Measurements from ENCODE around the gene CGB3. TPM values are rescaled to one million over a fixed set of nuclear protein-coding genes. Genes with fewer than 3 reads are reported as not detected.
A peak's percentile ranks its signal among the peaks of the same experiment; 100 is the strongest.

CGB3 gene
- total RNA-seq, 1 donor from 2014 or later: not detected

- Histone ChIP-seq H3K4me3 (no peak overlapping the region), H3K27ac (no peak overlapping the region), H3K27me3 (no peaks in the 10 kb centered on the region), H3K36me3 (peaks cover 22% of the 10 kb centered on the region), H3K9me3 (no peaks in the 10 kb centered on the region), H3K4me1 (peaks cover 1% of the 10 kb centered on the region)
- ATAC-seq (peak; percentile 83), DNase-seq (no peak)
- peak; percentile 54 for TF ChIP-seq CTCF (IDR thresholded peaks at IDR 0.05)
- intact Hi-C loops (cut with DNase I): no loop called here
These were observed 24.4 kb downstream of the CGB3 start for GRCh38 chr19:48999481-49000325.

- DNase-seq (no peak), ATAC-seq (no peak)
- Histone ChIP-seq H3K9me3 (no peaks in the 10 kb centered on the region), H3K4me1 (peaks cover 8% of the 10 kb centered on the region), H3K27ac (no peak overlapping the region), H3K27me3 (no peaks in the 10 kb centered on the region), H3K36me3 (peaks cover 7% of the 10 kb centered on the region), H3K4me3 (no peak overlapping the region)
- TF ChIP-seq CTCF (IDR thresholded peaks at IDR 0.05): peak; percentile 48
- intact Hi-C loops (cut with DNase I): no loop called here
These were observed 26.2 kb downstream of the CGB3 start for GRCh38 chr19:48997972-48998371.

- no peak for TF ChIP-seq CTCF (IDR thresholded peaks at IDR 0.05)
- Histone ChIP-seq H3K9me3 (no peaks in the 10 kb centered on the region), H3K27ac (peak overlapping the region; percentile 95), H3K27me3 (no peaks in the 10 kb centered on the region), H3K4me3 (peak overlapping the region; percentile 80), H3K4me1 (peaks cover 20% of the 10 kb centered on the region), H3K36me3 (peaks cover 3% of the 10 kb centered on the region)
- DNase-seq (no peak), ATAC-seq (no peak)
- intact Hi-C loops (cut with DNase I): no loop called here
These were observed 30.1 kb downstream of the CGB3 start for GRCh38 chr19:48994035-48994386.

GRCh38 chr19:48993175-48994034 is 30.7 kb downstream of the CGB3 start, which contains the start of the genes GYS1 and RUVBL2:
GYS1 (minus strand) TSS chr19:48993309; CDS start chr19:48993112, 197 bp downstream.
RUVBL2 (plus strand) TSS chr19:48993887; CDS start chr19:48993912, 25 bp downstream.
- intact Hi-C loops (cut with DNase I): no loop called here
- peaks cover 20% of the 10 kb centered on the region for H3K4me1 ChIP-seq

More at GRCh38 chr19:48993175-48994034, 30.7 kb downstream of the CGB3 start, which contains the start of the genes GYS1 and RUVBL2:
- H3K27ac ChIP-seq: peak within 1 kb of the TSS; percentile 95
- DNase-seq (peak; percentile 100), ATAC-seq (peak; percentile 94)
- H3K9me3 ChIP-seq: no peaks in the 10 kb centered on the region
- H3K4me3 ChIP-seq: peak within 1 kb of the TSS; percentile 80
- H3K27me3 ChIP-seq: no peaks in the 10 kb centered on the region
- peak; percentile 97 for TF ChIP-seq CTCF (IDR thresholded peaks at IDR 0.05)
- peaks cover 3% of the 10 kb centered on the region for H3K36me3 ChIP-seq

Measured in upper lobe of right lung (tissue), 1 donor.